Measurements from ENCODE around the gene GABRB1.
A peak's percentile ranks its signal among the peaks of the same experiment; 100 is the strongest.
"Not testable (repeated sequence)": the region's sequence is repeated elsewhere in the genome, so short reads cannot be mapped to it uniquely, and the experiment has no call there.

GABRB1 gene

DNA sequence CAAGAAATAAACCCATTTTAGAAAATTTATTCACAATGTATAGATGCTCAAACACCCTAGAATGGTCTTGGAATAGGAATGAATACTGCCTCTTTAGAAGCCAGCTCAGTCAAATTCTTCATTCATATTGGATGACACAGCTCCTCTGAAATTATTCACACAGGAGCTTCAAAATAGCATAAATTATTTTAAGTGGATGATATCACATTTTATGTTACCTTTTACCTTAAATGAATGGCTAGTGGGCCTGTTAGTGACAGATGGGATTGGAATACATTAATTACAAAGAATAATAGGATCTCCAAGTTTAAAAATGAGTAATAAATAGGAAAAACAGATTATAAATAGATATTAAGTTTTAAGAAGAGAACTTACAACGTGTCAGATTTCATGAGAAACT, 184.4 kb downstream of the GABRB1 start:
- DNase-seq, result no peak

DNA sequence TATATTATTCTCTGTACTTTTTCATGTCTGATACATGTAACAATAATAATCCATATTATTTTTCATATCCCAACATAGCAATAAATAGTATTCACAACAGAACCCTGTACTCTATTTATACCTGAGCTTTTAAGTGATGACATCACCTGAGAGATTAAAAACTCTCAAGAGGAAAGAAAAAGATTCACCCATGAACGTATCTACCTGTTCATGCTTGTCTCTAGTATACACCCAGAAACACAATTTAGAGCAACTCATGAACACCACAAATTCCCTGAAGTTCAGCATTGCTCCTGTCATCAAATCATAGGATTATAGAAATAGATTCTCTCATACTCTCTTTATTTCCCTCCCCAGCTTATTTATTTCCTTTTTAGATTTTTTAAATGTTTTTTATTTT, 185.9 kb downstream of the GABRB1 start:
- DNase-seq, result no peak

GRCh38 chr4:47217884-47218283, 186.5 kb downstream of the GABRB1 start:
- DNase-seq, result no peak

GRCh38 chr4:47218631-47219030, 187.3 kb downstream of the GABRB1 start:
- no peak for DNase-seq

DNA sequence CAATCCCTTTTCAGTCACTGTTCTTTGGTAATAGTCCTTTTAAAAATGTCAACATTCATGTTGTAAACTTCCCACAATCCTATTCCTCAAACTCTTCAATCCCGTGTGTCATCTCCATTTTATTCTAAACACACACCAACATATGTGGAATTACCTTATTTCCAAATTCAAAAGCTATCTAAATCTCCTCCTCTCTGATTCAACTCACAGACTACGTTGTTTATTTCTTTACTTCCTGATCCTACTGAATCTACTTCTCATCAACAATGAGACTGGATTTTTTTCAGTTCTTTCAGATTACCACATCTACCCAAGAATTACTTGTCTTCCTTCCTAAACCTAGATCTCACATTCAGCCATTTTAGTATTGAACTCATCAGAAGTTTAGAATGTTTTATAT, 188.2 kb downstream of the GABRB1 start:
- no peak for DNase-seq

DNA sequence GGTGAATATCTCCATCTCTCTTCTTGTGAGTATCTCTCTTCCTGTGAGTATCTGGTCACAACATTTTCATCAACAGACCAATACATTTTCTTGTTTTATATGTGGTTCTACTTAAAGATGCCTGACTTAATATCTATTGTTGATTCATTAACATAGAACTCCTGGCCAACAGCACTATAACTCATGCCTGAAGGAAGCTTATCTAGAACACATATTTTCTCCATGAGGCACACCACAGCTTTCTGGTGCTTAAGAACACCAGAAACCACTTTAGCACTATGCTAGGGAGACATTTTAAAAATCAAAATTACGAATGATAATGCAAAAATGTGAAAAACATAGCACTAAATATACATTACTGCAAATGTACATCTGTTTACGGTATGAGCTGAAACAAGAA, 190.4 kb downstream of the GABRB1 start:
- DNase-seq, result no peak

DNA sequence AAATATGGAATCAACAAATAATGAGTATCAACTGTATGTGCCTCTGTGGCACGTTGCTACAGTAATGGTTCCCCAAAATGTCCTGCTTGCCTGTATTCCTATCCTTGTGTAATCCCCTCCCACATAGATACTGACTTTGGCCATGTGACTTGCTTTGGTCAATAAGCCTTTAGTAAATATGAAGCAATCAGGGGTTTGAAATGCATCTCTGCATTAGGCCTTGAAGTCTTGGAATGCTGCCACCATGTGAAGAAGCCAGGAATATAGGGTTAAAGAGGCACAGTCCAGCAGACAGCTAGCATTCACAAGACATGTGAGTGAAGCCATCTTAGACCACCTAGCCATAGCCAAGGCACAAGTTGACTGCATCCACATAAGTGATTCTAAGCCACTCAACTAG, 190.9 kb downstream of the GABRB1 start:
- DNase-seq, result peak; percentile 44

GRCh38 chr4:47224361-47224760, 193.0 kb downstream of the GABRB1 start:
- DNase-seq, result no peak

DNA sequence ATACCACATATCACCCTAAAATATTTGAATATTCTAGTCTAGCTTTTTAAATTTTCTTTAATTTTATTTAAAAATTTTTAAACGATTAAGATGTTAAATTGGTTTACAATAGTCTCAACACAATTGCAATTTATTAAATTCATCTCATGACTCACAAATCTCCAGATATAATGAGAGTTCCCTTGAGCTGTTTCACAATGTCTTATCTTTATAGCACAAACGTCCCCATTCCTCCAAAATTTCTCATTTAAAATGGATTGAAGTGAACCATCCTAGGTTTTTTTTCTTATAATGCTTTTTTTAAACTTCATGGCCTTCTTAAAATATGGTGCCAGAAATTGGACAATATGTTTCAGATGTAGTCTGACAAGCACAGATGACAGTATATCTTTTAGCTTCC, 204.4 kb downstream of the GABRB1 start:
- no peak for DNase-seq

- no peak for DNase-seq
Measured at GRCh38 chr4:47238667-47239066, 207.3 kb downstream of the GABRB1 start.

DNA sequence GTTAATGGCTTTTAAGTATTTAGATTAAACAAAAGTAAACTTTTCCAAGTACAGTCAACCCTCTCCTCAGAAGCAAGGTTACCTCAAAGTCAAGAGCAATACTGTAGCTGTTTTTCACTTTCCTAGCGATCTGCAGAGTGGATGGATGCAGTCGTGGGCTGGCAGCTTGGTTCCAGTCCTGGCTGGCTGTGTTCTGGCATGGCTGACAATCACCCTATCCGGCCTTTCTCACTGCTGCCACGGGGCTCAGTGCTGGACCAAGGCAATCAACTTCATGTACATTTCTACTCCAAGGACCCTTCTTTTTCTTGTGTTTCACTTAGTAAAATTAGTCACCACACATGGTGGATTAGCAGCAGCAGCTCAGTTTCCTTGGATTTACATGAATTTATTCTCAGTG, 208.3 kb downstream of the GABRB1 start:
- no peak for DNase-seq

DNA sequence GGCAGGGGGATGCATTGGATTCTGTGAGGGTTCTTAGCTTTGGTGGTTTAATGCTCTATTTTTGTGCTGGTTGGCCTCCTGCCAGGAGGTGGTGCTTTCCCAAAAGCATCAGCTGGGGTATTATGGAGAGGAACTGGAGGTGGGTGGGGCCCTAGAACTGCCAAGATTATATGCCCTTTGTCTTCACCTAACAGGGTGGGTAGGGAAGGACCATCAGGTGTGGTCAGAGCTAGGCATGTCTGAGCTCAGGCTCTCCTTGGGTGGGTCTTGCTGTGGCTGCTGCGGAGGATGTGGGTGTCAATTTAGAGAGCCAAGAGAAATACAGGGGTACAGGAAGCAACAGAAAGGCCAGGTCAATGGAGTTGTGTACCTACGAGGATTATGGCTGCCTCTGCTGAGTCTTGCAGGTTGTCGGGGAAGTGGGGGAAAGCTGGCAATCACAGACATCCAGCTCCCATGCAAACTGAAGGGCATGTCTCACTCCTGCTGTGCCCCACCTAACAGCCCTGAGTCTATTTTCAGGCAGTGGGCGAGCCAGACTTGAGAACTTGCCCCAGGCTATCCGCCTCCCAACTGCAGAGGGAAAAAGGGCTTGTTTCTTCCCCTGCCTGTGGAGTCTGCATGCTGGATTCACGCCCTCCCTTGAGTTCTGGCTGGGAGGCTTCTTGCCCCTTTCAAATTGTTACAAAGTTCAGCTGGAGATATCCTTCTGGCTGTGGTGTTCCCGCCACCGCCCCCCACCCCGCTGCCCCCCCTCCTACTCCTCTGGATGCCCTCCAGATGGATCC, 220.2 kb downstream of the GABRB1 start:
- no peak for DNase-seq

DNA sequence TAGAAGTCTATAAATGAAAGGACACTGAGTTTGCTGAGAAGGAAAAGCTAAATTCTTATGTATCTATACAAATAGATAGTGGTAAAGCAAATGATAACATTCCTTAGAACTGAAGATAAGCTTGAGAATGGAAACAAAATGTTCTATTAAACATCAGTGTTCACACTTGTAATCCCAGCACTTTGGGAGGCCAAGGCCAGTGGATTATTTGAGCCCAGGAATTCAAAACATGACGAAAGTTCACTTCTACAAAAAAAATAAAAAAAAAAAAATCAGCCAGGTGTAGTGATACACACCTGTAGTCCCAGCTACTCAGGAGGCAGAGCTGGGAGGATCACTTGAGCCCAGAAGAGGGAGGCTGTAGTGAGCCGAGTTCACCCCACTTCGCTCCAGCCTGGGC, 232.4 kb downstream of the GABRB1 start:
- DNase-seq, result no peak

- DNase-seq, result no peak
Measured at GRCh38 chr4:47270201-47270888, 239.0 kb downstream of the GABRB1 start.

GRCh38 chr4:47271291-47271690, 239.9 kb downstream of the GABRB1 start:
- DNase-seq, result no peak

GRCh38 chr4:47274901-47275300, 243.5 kb downstream of the GABRB1 start:
- DNase-seq, result no peak

GRCh38 chr4:47275595-47275994, 244.2 kb downstream of the GABRB1 start:
- no peak for DNase-seq

DNA sequence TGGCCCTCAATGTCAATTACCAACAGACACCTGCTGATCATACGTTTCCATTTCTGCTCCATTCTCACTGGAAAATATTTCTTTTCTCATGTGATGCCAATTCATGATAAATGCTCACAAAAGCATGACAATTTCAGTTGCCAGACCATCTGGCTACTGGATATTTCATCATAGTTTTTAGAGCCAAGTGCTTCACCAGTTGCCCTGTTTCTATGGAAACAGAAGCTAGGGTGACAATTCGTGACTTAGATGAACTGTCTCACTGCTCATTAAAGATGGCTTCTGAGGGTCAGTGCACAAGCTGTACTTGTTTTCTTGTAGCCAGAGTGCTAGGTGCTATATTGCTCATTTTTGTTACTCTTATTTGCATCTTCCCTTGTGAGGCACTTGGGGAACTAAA, 247.3 kb downstream of the GABRB1 start:
- DNase-seq, result peak; percentile 85

GRCh38 chr4:47287735-47288134, 256.4 kb downstream of the GABRB1 start:
- peak; percentile 95 for DNase-seq

GRCh38 chr4:47289805-47290204, 258.4 kb downstream of the GABRB1 start:
- DNase-seq, result no peak

GRCh38 chr4:47290873-47291272, 259.5 kb downstream of the GABRB1 start:
- DNase-seq, result not testable (repeated sequence)

DNA sequence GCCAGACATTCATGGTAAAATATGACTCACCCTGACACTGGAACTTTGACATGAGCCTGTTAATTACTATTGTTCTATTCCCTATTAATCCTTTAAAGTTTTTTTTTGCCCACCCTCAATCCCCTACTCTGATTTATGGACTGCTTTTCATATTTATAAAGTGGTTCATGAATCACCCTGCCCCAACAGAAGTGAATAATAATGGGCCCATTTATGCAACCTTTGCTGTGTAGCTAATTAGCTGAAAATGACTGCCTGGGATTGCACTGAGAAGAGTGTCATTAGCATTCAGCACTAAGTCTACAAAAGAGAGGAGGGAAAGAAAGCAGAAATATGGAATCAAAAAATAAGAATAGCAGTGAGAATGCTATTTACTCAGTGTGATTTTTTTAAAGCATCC, 277.8 kb downstream of the GABRB1 start:
- no peak for DNase-seq

GRCh38 chr4:47312170-47312569, 280.8 kb downstream of the GABRB1 start:
- DNase-seq, result no peak

DNA sequence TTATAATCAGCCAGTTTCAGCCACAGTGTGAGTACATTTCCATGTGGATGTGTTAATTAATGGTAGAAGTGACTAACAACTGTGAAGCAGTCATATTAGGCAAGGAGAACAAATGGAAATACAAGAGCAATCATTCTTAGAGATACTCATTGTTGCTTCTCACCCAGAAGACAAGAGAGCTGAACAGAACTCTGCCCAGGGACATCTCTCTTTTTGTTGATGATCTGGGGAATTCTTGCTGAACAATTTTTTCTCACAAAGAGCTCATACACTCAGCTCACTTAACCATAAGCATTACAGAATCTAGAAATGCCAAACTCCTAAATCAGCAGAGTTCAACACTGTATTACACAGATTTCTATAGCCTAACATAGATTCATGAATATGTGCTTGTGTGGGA, 282.0 kb downstream of the GABRB1 start:
- DNase-seq, result no peak

GRCh38 chr4:47315346-47315745, 284.0 kb downstream of the GABRB1 start:
- no peak for DNase-seq
